Stimulated activated naive B cell treated with anti-CD40 and anti-IgM and Interleukin-4, amounts not matched to agents 10 μg/mL and 1 μg/mL and 100 μg/mL, for 72 hours (primary cell): Measurements from ENCODE around the gene MYH14.
"Not testable (repeated sequence)": the region's sequence is repeated elsewhere in the genome, so short reads cannot be mapped to it uniquely, and the experiment has no call there.

Experiments used
- ATAC-seq, 2 donors: fragments of 150-1000 bp; cut with Tn5 transposase; replicated peaks; 2 replicates each; pipeline ENCODE4 v1.10.0; 2021; ENCODE audit warnings: moderate library complexity in 1 of 2
- DNase-seq: peaks from one replicate; pipeline ENCODE4 v3.0.0; 2021
- H3K27ac Mint-ChIP-seq: one replicate; pipeline ENCODE4 v1.8.0; 2022; ENCODE audit warnings: mild to moderate bottlenecking, mixed read lengths
- H3K27me3 Mint-ChIP-seq, 2 donors: one replicate each; pipeline ENCODE4 v1.8.0; 2022; ENCODE audit warnings: mixed read lengths in 2 of 2
- H3K36me3 Mint-ChIP-seq, 2 donors: one replicate each; pipeline ENCODE4 v1.8.0; 2022; ENCODE audit warnings: mixed read lengths in 2 of 2, mild to moderate bottlenecking in 1 of 2
- H3K4me1 Mint-ChIP-seq, 2 donors: one replicate each; pipeline ENCODE4 v1.8.0; 2022; ENCODE audit warnings: mixed read lengths in 2 of 2, mild to moderate bottlenecking in 1 of 2
- H3K4me3 Mint-ChIP-seq, 2 donors: one replicate each; pipeline ENCODE4 v1.8.0; 2022; ENCODE audit warnings: mild to moderate bottlenecking in 2 of 2, mixed read lengths in 2 of 2, moderate library complexity in 1 of 2
- H3K9me3 Mint-ChIP-seq, 2 donors: one replicate each; pipeline ENCODE4 v1.8.0; 2022; ENCODE audit warnings: mixed read lengths in 2 of 2, mild to moderate bottlenecking in 1 of 2

The MYH14 gene

DNA sequence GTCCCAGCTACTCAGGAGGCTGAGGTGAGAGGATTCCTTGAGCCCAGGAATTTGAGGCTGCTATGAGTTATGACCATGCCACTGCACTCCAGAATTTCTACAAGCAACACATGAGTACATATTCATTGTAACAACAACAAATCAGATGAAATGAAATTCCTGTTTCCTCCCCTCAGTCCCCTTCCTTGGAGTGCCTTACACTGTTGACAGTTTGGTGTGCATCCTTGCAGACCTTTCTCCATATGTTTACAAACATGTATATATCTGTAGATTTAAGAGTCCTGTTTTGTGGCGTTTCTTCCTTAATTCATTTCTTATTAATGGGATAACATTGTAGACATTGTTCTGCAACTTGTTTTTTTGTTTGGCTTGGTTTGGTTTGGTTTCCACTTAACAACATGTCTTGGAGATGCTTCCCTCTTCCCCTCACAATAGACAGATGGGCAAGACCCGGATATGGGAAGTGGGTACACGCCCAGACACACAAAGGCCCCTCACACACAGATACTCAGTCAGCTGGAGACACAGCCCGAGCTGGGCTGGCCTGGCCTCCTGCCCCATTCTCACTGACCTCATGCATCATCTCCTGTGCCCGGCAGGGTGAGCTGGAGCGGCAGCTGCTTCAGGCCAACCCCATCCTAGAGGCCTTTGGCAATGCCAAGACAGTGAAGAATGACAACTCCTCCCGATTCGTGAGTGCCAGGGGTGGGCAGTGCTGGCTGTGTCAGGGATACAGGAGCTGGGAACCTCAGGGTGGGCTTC is 21.7 kb downstream of the MYH14 start:
- ATAC-seq (no peak), DNase-seq (no peak)
- H3K4me3 Mint-ChIP-seq: no peak overlapping the region
- H3K27me3 Mint-ChIP-seq: peaks cover 35 to 47% of the 10 kb centered on the region in 2 donors
- H3K36me3 Mint-ChIP-seq: peaks cover 3 to 4% of the 10 kb centered on the region in 2 donors
- H3K4me1 Mint-ChIP-seq: no peaks in the 10 kb centered on the region
- H3K27ac Mint-ChIP-seq: no peak overlapping the region
- peaks cover 6 to 8% of the 10 kb centered on the region in 2 donors for H3K9me3 Mint-ChIP-seq

DNA sequence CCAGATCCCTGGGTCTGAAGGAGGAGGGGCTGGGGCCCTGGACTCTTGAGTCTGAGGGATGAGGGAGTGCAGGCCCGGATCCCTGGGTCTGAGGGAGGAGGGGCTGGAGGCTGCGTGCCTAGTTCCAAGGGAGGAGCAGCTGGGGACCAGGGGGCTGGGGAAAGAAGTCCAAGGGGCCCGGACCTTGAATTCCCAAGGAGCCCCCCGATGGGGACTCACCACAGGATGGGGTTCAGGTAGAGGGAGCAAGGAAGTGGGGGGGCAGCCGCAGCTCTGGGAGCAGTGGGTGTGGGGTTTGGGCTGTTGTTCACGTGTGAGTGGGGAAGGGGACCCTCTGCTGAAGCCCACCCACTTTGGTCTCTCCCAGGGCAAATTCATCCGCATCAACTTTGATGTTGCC is 23.1 kb downstream of the MYH14 start:
- Mint-ChIP-seq H3K27ac (no peak overlapping the region), H3K4me3 (no peak overlapping the region), H3K36me3 (peaks cover 3 to 4% of the 10 kb centered on the region in 2 donors), H3K9me3 (peaks cover 6 to 8% of the 10 kb centered on the region in 2 donors), H3K27me3 (peaks cover 39 to 55% of the 10 kb centered on the region in 2 donors), H3K4me1 (no peaks in the 10 kb centered on the region)
- DNase-seq: no peak
- ATAC-seq: no peak

DNA sequence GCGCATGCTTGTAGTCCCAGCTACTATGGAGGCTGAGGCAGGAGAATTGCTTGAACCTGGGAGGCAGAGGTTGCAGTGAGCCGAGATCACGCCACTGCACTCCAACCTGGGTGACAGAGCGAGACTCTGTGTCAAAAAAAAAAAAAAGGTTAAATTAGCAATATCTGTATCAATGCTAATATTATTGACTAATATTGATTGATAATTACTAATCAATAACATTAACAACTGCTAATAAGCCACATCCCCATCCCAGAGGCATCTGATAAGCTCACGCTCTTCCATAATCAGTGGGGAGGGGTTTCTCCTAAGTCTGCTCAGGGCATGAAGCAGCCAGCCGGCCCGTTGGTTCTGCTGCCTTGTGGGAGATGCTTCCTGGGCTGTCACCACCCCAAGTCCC is 24.7 kb downstream of the MYH14 start:
- H3K27ac Mint-ChIP-seq, H3K4me1 Mint-ChIP-seq, H3K36me3 Mint-ChIP-seq, ATAC-seq, H3K9me3 Mint-ChIP-seq, H3K4me3 Mint-ChIP-seq, DNase-seq: not testable (repeated sequence)
- peaks cover 31 to 51% of the 10 kb centered on the region in 2 donors for H3K27me3 Mint-ChIP-seq

DNA sequence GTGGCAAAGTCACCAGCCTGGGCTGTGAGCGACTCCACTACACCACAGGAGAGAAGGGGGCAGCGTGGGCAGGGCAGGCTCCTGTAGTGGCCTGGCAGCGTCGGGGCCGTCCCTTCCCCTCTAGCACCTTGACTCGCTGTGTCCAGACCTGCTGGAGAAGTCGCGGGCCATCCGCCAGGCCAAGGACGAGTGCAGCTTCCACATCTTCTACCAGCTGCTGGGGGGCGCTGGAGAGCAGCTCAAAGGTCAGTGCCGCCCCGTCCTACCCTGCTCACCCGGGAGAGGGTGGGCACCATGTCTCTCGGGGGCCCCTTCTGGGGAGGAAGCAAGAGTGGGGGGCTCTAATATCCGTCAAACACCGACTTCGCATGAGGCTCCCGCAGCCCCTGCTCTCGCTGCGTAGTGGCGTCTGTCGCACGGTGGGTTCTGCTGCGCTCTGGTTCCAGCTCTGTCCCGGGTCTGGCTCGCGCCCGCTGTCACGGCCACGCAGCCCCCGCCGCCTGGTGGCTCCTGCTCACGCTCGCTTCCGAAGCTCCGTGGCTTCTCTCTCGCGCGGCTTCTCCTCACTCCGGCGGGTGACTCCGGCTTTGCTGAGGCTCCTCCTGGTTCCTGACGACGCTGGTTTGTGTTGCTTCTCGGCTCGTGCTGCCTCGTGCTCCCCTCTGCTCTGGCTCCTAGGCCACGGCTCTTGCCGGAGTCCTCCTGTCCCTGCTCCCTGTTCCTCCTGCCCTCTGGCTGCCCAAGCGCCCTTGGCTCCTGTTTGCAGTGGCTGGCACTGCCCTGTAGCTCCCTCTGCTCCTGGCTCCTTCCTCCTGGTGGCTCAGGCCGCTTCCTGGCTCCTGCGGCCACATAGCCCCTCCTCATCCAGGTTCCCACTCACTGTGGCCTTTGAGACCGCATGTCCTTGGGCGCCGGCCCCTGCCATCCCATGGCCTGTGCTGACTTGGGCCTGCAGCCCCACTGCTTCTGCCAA is 27.2 kb downstream of the MYH14 start:
- Mint-ChIP-seq H3K36me3 (no peaks in the 10 kb centered on the region), H3K4me1 (no peaks in the 10 kb centered on the region), H3K27ac (no peak overlapping the region), H3K9me3 (no peaks in the 10 kb centered on the region), H3K4me3 (no peak overlapping the region), H3K27me3 (peaks cover 14 to 39% of the 10 kb centered on the region in 2 donors)
- no peak for ATAC-seq
- DNase-seq: no peak

DNA sequence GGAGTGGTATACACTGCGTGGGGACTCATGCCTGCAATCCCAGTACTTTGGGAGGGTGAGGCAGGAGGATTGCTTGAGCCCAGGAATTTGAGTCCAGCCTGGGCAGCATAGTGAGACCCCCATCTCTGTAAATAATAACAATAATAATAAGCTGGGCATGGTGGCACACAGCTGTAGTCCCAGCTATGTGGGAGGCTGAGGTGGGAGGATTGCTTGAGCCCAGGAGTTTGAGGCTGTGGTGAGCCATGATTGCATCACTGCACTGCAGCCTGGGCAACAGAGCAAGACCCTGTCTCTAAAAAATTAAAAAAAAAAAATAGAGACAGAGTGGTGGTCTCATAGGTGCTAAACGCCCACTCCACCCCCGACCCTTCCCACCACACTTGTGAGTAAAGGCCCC is 28.0 kb downstream of the MYH14 start:
- H3K36me3 Mint-ChIP-seq, H3K27ac Mint-ChIP-seq, DNase-seq, H3K9me3 Mint-ChIP-seq, ATAC-seq, H3K4me1 Mint-ChIP-seq, H3K4me3 Mint-ChIP-seq: not testable (repeated sequence)
- H3K27me3 Mint-ChIP-seq: peaks cover 14 to 39% of the 10 kb centered on the region in 2 donors

DNA sequence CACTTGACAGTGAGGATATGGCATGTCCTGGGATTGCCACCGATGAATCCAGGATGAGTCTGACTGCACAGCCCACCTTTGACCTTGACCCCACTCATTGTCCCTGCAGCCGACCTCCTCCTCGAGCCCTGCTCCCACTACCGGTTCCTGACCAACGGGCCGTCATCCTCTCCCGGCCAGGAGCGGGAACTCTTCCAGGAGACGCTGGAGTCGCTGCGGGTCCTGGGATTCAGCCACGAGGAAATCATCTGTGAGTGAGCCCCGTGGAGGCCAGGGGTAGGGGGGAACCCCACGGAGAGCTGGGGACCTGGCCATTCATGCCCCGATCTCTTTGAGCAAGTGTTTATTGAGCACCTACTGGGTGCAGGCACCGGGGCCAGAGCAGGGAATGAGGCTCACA is 28.4 kb downstream of the MYH14 start:
- Mint-ChIP-seq H3K27ac (no peak overlapping the region), H3K9me3 (no peaks in the 10 kb centered on the region), H3K27me3 (peaks cover 14 to 39% of the 10 kb centered on the region in 2 donors), H3K36me3 (no peaks in the 10 kb centered on the region), H3K4me1 (no peaks in the 10 kb centered on the region), H3K4me3 (no peak overlapping the region)
- no peak for DNase-seq
- no peak for ATAC-seq

DNA sequence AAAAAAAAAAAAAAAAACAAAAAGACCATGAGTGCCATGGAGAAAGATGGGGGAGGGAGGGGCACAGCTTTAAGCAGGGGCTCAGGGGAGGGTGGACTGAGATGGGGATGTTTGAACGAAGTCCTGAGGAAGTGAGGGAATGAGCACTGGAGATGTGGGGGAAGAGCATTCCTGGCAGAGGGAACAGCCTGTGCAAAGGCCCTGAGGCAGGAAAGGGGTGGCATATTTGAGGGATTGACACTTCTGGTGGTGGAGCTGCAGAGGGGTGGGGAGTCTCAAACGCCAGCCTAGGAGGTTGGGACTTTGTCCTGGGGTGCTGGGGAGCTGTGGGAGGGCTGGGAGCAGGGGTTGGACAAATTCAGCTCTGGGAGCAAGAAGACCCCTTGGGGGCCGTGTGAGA is 29.2 kb downstream of the MYH14 start:
- no peak overlapping the region for H3K4me3 Mint-ChIP-seq
- no peaks in the 10 kb centered on the region for H3K4me1 Mint-ChIP-seq
- no peaks in the 10 kb centered on the region for H3K36me3 Mint-ChIP-seq
- DNase-seq (no peak), ATAC-seq (no peak)
- no peak overlapping the region for H3K27ac Mint-ChIP-seq
- no peaks in the 10 kb centered on the region for H3K9me3 Mint-ChIP-seq
- H3K27me3 Mint-ChIP-seq: peaks cover 14 to 43% of the 10 kb centered on the region in 2 donors

DNA sequence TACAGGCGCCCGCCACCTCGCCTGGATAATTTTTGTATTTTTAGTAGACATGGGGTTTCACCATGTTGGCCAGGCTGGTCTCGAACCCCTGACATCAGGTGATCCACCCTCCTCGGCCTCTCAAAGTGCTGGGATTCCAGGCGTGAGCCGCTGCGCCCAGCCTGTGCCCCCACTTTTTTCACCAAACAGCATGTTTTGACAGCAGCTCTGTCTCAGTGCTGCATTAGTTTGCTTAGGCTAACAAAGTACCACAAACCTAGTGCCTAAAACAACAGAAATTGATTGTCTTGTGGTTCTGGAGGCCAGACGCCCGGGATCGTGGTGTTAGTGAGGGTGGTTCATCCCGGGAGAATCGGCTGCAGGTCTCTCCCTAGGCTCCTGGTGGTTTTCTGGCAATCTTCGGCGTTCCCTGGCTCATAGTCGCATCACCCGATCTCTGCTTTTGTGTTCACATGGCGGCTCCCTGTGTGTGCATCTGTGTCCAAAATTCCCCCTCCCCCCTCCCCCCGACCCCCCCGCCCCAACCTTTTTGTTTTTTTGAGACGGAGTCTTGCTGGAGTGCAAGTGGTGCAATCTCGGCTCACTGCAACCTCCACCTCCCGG is 30.0 kb downstream of the MYH14 start:
- Mint-ChIP-seq H3K4me3 (no peak overlapping the region), H3K9me3 (no peaks in the 10 kb centered on the region), H3K27ac (no peak overlapping the region), H3K36me3 (no peaks in the 10 kb centered on the region), H3K4me1 (no peaks in the 10 kb centered on the region), H3K27me3 (peaks cover 12 to 48% of the 10 kb centered on the region in 2 donors)
- ATAC-seq (no peak), DNase-seq (no peak)

DNA sequence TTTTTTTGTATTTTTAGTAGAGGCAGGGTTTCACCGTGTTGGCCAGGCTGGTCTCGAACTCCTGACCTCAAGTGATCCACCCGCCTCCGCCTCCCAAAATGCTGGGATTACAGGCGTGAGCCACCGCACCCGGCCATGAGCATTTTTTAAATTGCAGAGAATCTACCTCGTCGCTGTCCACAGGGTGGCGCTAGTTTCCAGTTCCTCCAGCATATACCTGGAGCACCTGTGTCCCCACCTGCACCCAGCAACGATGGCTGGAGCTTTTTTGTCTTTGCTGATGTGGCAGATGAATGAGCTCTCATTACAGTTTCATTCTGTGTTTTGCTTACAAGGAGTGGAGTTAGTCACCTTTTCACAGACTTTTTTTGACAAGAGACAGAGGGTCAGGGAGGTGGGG is 34.1 kb downstream of the MYH14 start:
- H3K27me3 Mint-ChIP-seq: peaks cover 17 to 34% of the 10 kb centered on the region in 2 donors
- H3K4me1 Mint-ChIP-seq, H3K9me3 Mint-ChIP-seq, DNase-seq, H3K27ac Mint-ChIP-seq, ATAC-seq, H3K4me3 Mint-ChIP-seq, H3K36me3 Mint-ChIP-seq: not testable (repeated sequence)

DNA sequence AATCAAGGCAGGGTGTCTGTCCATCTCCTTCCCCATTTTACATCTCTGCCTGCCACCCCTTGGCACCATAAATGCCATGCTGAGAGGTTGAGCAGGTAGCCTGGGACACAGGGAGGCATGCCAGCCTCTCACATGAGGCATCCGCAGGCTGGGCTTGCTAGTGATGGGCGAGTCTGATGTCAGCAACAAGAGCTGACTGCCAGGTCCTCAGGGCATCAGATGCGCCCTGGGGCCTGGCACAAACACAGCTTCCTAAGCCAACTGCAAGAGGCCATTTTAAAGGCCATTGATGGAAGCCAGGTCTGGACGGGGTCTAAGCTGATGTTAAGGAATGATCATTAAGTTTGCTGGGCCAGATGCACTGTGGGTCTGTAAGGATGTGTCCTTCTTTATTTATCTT is 34.6 kb downstream of the MYH14 start:
- Mint-ChIP-seq H3K4me1 (peaks cover 5% of the 10 kb centered on the region in 2 donors), H3K9me3 (peaks cover 0 to 4% of the 10 kb centered on the region in 2 donors), H3K27ac (no peak overlapping the region), H3K36me3 (no peaks in the 10 kb centered on the region), H3K27me3 (peaks cover 15 to 31% of the 10 kb centered on the region in 2 donors), H3K4me3 (no peak overlapping the region)
- ATAC-seq (no peak), DNase-seq (no peak)

DNA sequence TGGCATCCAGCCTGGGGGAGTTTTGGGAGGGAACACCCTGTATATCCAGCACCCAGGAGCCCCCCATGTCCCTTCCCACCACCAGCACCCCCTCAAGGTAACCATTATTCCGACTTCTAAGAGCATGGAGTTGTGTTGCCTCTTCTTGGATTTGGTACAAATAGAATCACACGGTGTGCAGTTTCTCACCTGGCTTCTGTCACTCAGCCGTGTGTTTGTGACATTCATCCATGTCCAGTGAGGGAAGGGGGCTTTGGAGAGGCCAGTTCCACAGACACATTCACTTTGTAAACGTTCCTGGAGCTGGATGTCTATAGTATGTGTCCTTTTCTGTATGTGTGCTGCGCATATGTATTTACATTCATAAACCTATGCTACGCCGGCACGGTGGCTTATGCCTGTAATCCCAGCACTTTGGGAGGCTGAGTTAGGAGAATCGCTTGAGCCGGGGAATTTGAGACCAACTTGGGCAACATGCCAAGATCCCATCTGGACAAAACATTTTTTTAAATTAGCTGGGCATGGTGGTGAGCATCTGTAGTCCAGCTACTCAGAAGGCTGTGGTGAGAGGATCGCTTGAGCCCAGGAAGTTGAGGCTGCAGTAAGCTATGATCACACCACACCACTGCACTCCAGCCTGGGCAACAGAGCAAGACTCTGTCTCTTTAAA is 36.6 kb downstream of the MYH14 start:
- DNase-seq (no peak), ATAC-seq (no peak)
- Mint-ChIP-seq H3K36me3 (no peaks in the 10 kb centered on the region), H3K27me3 (peaks cover 15 to 40% of the 10 kb centered on the region in 2 donors), H3K4me3 (no peak overlapping the region), H3K9me3 (peaks cover 0 to 4% of the 10 kb centered on the region in 2 donors), H3K4me1 (peaks cover 5 to 6% of the 10 kb centered on the region in 2 donors), H3K27ac (no peak overlapping the region)

DNA sequence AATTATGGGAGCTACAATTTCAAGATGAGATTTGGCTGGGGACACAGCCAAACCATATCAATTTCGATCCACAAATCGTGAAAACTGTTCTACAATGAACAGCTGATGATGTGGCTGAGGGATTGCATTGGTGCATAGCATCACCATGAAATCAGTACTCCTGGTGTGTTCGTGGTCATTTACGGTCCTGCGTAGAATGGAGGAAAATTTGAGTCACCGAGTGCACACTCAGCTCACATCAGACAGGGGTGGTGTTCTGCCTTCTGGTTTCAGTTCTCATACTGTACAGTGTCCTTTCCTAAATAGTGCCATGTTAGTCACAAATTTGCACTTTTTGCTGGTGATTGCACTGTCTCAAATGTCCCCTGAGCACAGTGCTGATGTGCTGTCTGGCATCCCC is 39.2 kb downstream of the MYH14 start:
- H3K27ac Mint-ChIP-seq: no peak overlapping the region
- no peak overlapping the region for H3K4me3 Mint-ChIP-seq
- no peaks in the 10 kb centered on the region for H3K36me3 Mint-ChIP-seq
- H3K9me3 Mint-ChIP-seq: peaks cover 0 to 4% of the 10 kb centered on the region in 2 donors
- peak; percentile 33 for DNase-seq
- peak; percentile 96 to 98 for ATAC-seq
- peaks cover 19 to 53% of the 10 kb centered on the region in 2 donors for H3K27me3 Mint-ChIP-seq
- peaks cover 5 to 6% of the 10 kb centered on the region in 2 donors for H3K4me1 Mint-ChIP-seq

DNA sequence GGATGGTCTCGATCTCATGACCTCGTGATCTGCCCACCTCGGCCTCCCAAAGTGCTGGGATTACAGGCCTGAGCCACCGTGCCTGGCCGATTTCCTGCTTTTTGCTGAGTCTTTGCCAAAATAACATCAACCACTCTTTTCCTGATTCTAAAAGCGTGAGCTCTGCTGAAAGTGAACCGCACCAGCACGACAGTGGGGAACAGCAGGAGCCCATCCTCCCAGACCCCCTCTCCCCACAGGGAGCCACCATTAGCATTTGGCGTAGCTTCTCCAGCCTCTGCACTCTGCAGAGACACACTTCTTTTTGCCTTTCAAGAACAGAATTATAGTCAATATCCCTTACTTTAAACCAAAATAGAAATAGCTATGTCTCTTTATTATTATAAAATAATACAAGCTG is 41.3 kb downstream of the MYH14 start:
- H3K27me3 Mint-ChIP-seq: peaks cover 29 to 52% of the 10 kb centered on the region in 2 donors
- no peak for DNase-seq
- ATAC-seq: no peak
- peaks cover 0 to 4% of the 10 kb centered on the region in 2 donors for H3K9me3 Mint-ChIP-seq
- H3K27ac Mint-ChIP-seq: no peak overlapping the region
- H3K4me3 Mint-ChIP-seq: no peak overlapping the region
- peaks cover 5 to 6% of the 10 kb centered on the region in 2 donors for H3K4me1 Mint-ChIP-seq
- H3K36me3 Mint-ChIP-seq: no peaks in the 10 kb centered on the region

DNA sequence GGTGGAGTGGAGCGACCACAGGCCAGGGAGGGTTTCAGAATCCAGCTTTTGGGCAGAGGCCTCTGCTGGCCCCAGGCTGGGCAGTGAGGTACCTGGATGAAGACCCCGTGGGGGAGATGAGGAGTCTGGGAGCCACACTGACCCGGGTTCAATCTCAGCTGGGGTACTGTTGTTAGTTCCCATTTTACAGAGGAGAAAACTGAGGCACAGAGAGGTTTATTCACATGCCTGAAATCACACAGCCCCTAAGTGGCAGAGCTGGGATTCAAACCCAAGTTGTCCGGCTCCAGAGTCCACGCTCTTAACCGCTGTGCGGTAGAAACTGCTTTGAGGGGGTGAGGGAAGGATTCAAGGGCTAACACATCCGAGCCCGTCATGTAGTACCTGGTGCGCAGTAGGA is 45.0 kb downstream of the MYH14 start:
- H3K36me3 Mint-ChIP-seq: peaks cover 2 to 9% of the 10 kb centered on the region in 2 donors
- DNase-seq (no peak), ATAC-seq (no peak)
- peaks cover 0 to 6% of the 10 kb centered on the region in 2 donors for H3K4me1 Mint-ChIP-seq
- no peak overlapping the region for H3K27ac Mint-ChIP-seq
- no peak overlapping the region for H3K4me3 Mint-ChIP-seq
- H3K27me3 Mint-ChIP-seq: peaks cover 24 to 49% of the 10 kb centered on the region in 2 donors
- H3K9me3 Mint-ChIP-seq: peaks cover 0 to 8% of the 10 kb centered on the region in 2 donors
